A673 (cell line): ENCODE data around the gene PDE6B. TPM values are rescaled to one million over a fixed set of nuclear protein-coding genes. Genes with fewer than 3 reads are reported as not detected.

Experiments
- BruUV-seq: library from RNA; stranded (reverse); fragments of 400-500 nt; replicated peaks from 2 replicates; lab custom pipeline; 2021; lab: Mats Ljungman, UMichigan
- CTCF ChIA-PET: fragments of 300-600 bp; sonication (Branson Sonifier 250); formaldehyde crosslinking; loops from one replicate; lab custom pipeline; 2022; ENCODE audit warnings: antibody characterized with exemption; lab: Charles Lee
- POLR2A ChIA-PET: fragments of 300-600 bp; sonication (Branson Sonifier 250); formaldehyde crosslinking; loops from one replicate; lab custom pipeline; 2022; ENCODE audit warnings: antibody characterized with exemption; ENCODE audit not compliant: low non-redundant PET; lab: Charles Lee
- DNase-seq: peaks from one replicate; pipeline ENCODE4 v3.0.0-alpha.2; 2015; ENCODE audit warnings: low spot score
- H3K27ac ChIP-seq: fragments of 200-600 bp; sonication (generic); 2 replicates; pipeline ENCODE4 v1.5.1; 2016; ENCODE audit warnings: mixed run types, low read depth, mild to moderate bottlenecking, mixed read lengths, antibody characterized with exemption, low read length; ENCODE audit not compliant: poor library complexity, severe bottlenecking
- H3K27me3 ChIP-seq: fragments of 200-600 bp; sonication (generic); replicated peaks from 2 replicates; pipeline ENCODE4 v1.6.1; 2017; ENCODE audit warnings: mixed run types, low read depth, mild to moderate bottlenecking, mixed read lengths, antibody characterized with exemption, low read length; ENCODE audit not compliant: insufficient read depth, poor library complexity
- H3K36me3 ChIP-seq: fragments of 200-600 bp; sonication (generic); 2 replicates; pipeline ENCODE4 v1.6.1; 2016; ENCODE audit warnings: mixed run types, mild to moderate bottlenecking, mixed read lengths, antibody characterized with exemption, low read length; ENCODE audit not compliant: insufficient read depth, poor library complexity, severe bottlenecking
- H3K4me1 ChIP-seq: fragments of 200-600 bp; sonication (generic); 2 replicates; pipeline ENCODE4 v1.6.1; 2017; ENCODE audit warnings: mixed run types, mild to moderate bottlenecking, mixed read lengths, antibody characterized with exemption, low read length; ENCODE audit not compliant: insufficient read depth, poor library complexity, severe bottlenecking
- H3K4me3 ChIP-seq: fragments of 200-600 bp; sonication (generic); 2 replicates; pipeline ENCODE4 v1.5.1; 2016; ENCODE audit warnings: low read depth, mixed run types, mild to moderate bottlenecking, mixed read lengths, low read length; ENCODE audit not compliant: poor library complexity, severe bottlenecking
- H3K9me3 ChIP-seq: fragments of 200-600 bp; sonication (generic); 2 replicates; pipeline ENCODE4 v1.6.1; 2016; ENCODE audit warnings: mixed run types, low read depth, mild to moderate bottlenecking, mixed read lengths, antibody characterized with exemption, low read length; ENCODE audit not compliant: poor library complexity, severe bottlenecking
- EZH2 ChIP-seq: fragments of 200-600 bp; sonication (generic); IDR thresholded peaks from 2 replicates; pipeline ENCODE4 v1.6.1; 2017; ENCODE audit warnings: borderline replicate concordance, low read depth, mild to moderate bottlenecking, mixed read lengths, antibody characterized with exemption, low read length; ENCODE audit not compliant: poor library complexity, severe bottlenecking
- intact Hi-C: fragments of 100-400 bp; cut with micrococcal nuclease; formaldehyde crosslinking; loops from one replicate; pipeline ENCODE4 v1.10.0; 2022; ENCODE audit not compliant: unreplicated experiment
- total RNA-seq: library from RNA; stranded (reverse); gene quantifications from 2 replicates; pipeline ENCODE4 v1.2.3, GENCODE V29; 2021
- TF ChIP-seq, protein P1 (sequence below): fragments of 300-800, 200-600 bp; sonication (generic); conservative IDR thresholded peaks from 2 replicates; pipeline ENCODE4 v1.5.1; 2017; ENCODE audit warnings: low read depth, mild to moderate bottlenecking, antibody characterized with exemption, low read length, moderate library complexity, mixed read lengths

PDE6B gene
- total RNA-seq, 1 experiment from 2014 or later: 10.4 TPM

DNA sequence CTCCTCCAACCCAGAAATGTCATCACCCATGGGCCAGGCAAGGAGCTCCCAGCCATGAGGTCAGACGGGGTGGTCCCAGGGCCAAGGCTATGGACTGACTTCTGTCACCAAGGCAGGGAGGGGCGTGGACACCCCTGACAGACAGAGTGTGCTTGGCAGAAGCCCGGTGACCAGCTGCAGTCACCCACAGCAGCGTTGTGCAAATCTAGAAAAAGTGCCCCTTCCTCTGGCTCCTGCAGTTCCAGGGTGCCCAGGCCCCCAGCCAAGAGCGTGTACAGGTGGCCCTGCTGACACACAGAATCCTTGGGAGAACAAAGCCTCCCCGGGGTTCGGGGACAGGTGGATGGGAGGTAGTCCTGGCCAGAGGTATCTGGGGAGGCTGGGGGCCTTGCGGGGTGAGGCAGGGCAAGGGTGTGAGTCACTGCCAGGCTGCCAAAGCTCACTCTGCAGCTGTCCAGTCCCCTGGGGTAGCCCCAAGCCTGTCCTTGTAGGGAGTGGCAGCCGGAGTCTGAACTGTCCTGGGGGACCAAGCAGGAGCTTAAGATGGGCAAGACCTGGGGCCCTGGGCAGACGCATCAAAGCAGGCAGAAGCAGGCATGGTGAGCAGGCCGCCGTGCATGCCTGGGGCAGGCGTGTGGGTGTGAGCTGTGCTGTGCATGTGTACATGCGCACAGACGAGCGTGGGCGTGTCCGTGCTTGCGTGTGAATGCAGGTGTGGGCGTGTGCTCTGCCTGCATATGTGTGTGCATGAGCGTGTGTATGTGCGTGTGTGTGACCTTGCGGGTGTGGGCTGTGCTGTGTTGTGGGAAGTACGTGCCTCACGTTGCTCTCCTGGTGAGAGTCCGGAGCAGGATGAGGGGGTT is 52.3 kb downstream of the PDE6B start:
- no peak for DNase-seq
- CTCF ChIA-PET: no interaction called here
- H3K27ac ChIP-seq: no peak overlapping the region
- peaks cover under 1% of the 10 kb centered on the region for H3K36me3 ChIP-seq
- H3K27me3 ChIP-seq: no peaks in the 10 kb centered on the region
- POLR2A ChIA-PET: no interaction called here
- intact Hi-C loops: no loop called here
- peaks cover 13% of the 10 kb centered on the region for H3K4me1 ChIP-seq
- no peak overlapping the region for H3K4me3 ChIP-seq
- BruUV-seq: no TSS peak
- no peaks in the 10 kb centered on the region for H3K9me3 ChIP-seq
- no peak for TF ChIP-seq EZH2
- TF ChIP-seq, protein P1, sequence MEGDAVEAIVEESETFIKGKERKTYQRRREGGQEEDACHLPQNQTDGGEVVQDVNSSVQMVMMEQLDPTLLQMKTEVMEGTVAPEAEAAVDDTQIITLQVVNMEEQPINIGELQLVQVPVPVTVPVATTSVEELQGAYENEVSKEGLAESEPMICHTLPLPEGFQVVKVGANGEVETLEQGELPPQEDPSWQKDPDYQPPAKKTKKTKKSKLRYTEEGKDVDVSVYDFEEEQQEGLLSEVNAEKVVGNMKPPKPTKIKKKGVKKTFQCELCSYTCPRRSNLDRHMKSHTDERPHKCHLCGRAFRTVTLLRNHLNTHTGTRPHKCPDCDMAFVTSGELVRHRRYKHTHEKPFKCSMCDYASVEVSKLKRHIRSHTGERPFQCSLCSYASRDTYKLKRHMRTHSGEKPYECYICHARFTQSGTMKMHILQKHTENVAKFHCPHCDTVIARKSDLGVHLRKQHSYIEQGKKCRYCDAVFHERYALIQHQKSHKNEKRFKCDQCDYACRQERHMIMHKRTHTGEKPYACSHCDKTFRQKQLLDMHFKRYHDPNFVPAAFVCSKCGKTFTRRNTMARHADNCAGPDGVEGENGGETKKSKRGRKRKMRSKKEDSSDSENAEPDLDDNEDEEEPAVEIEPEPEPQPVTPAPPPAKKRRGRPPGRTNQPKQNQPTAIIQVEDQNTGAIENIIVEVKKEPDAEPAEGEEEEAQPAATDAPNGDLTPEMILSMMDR: no peak

DNA sequence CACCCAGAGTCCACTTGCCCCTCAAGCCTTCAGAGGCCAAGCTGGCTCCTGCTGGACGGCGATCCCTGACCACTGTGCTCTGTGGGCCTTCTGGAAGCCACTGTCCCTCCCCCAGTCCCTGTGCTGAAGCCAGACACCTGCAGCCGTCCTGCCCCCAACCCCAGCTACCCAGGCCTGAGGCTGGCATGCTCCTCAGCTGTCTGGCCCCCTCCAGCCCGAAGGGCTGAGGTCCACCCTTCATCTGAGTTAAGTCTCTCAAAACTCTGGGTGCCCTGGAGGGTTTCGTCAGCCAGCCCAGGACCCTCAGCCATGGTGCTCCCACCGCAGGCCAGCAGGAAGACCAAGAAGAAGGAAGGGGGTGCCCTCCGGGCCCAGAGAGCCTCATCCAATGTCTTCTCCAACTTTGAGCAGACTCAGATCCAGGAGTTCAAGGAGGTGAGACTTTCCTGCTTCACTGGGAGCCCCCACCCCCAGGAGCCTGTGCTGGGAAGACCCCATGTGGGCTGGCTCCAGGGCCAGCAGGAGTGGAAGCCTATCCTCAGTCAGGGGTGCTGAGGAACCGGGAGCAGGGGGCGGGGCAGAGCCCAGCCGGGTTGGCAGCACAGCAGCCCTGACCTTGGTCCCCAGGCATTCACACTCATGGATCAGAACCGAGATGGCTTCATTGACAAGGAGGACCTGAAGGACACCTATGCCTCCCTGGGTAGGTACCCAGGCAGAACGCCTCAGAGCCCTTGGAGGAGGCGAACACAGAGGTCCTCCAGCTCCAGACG is 53.1 kb downstream of the PDE6B start:
- intact Hi-C loops: no loop called here
- Histone ChIP-seq H3K36me3 (no peaks in the 10 kb centered on the region), H3K4me3 (no peak overlapping the region), H3K4me1 (peaks cover 4% of the 10 kb centered on the region), H3K9me3 (no peaks in the 10 kb centered on the region), H3K27me3 (no peaks in the 10 kb centered on the region), H3K27ac (no peak overlapping the region)
- ChIA-PET CTCF (no interaction called here), POLR2A (no interaction called here)
- no TSS peak for BruUV-seq
- no peak for DNase-seq
- TF ChIP-seq, protein P1: no peak
- no peak for TF ChIP-seq EZH2

DNA sequence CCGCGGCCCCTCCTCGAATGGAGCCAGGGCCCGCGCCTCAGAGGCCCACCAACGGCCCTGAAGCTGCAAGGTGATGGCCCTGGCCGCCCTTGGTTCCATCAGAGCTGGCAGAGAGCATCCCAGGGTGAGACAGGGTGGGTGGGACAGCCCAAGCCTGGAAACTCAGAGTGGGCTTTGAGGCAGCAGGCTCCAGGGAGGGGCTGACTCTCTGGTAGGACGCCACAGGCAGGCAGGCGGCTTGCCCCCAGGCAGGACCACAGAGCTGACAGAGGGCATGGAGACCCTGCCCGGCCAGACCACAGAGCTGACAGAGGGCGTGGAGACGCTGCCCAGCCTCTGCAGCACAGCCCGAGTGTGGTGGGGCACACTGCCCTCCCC is 53.7 kb downstream of the PDE6B start:
- peaks cover 6% of the 10 kb centered on the region for H3K4me1 ChIP-seq
- ChIA-PET POLR2A (no interaction called here), CTCF (no interaction called here)
- no peak overlapping the region for H3K27ac ChIP-seq
- H3K36me3 ChIP-seq: no peaks in the 10 kb centered on the region
- BruUV-seq: no TSS peak
- intact Hi-C loops: no loop called here
- DNase-seq: no peak
- TF ChIP-seq, protein P1: no peak
- TF ChIP-seq EZH2: no peak
- no peaks in the 10 kb centered on the region for H3K9me3 ChIP-seq
- H3K4me3 ChIP-seq: no peak overlapping the region
- H3K27me3 ChIP-seq: no peaks in the 10 kb centered on the region
